Breast epithelium (tissue), 4 donors: Measurements from ENCODE around the gene TRIM66. TPM values are rescaled to one million over a fixed set of nuclear protein-coding genes. Genes with fewer than 3 reads are reported as not detected.

Source experiments
- DNase-seq, 2 donors: peaks; one replicate each; pipeline ENCODE4 v3.0.0-alpha.2; 2019; ENCODE audit warnings: low spot score in 2 of 2
- H3K27ac ChIP-seq, 2 donors: fragments of 200-600 bp; sonication (generic) in 1 of 2; one replicate each; pipeline ENCODE4 v1.5.1; 2016 to 2019; ENCODE audit warnings: mild to moderate bottlenecking in 1 of 2
- H3K27me3 ChIP-seq, 2 donors: fragments of 200-600 bp; sonication (generic) in 1 of 2; one replicate each; pipeline versions ENCODE4 v1.5.1 to v1.6.0; 2017 to 2019; ENCODE audit warnings: control low read depth in 1 of 2, mild to moderate bottlenecking in 1 of 2
- H3K36me3 ChIP-seq: fragments of 200-600 bp; one replicate; pipeline ENCODE4 v1.5.1; 2019
- H3K4me1 ChIP-seq, 2 donors: fragments of 200-600 bp; sonication (generic); one replicate each; pipeline ENCODE4 v1.5.1; 2016 to 2019; ENCODE audit warnings: control low read depth in 1 of 2
- H3K4me3 ChIP-seq, 3 donors: fragments of 200-600 bp; sonication (generic); 1 replicate in 2 of 3; 2 replicates in 1 of 3; pipeline ENCODE4 v1.5.1; 2016 to 2019; ENCODE audit warnings: mild to moderate bottlenecking in 3 of 3, moderate library complexity in 2 of 3
- H3K9me3 ChIP-seq, 2 donors: fragments of 200-600 bp; sonication (generic) in 1 of 2; one replicate each; pipeline ENCODE4 v1.5.1; 2016 to 2019; ENCODE audit warnings: control low read depth in 1 of 2
- CTCF ChIP-seq, 3 donors: fragments of 450-650 bp; IDR thresholded peaks; one replicate each; pipeline ENCODE4 v1.5.1; 2016 to 2017; ENCODE audit warnings: antibody characterized with exemption in 3 of 3, mild to moderate bottlenecking in 3 of 3, moderate library complexity in 3 of 3
- POLR2A ChIP-seq: fragments of 450-650 bp; IDR thresholded peaks from one replicate; pipeline ENCODE4 v1.6.1; 2016; ENCODE audit warnings: antibody characterized with exemption, mild to moderate bottlenecking, moderate library complexity
- POLR2AphosphoS5 ChIP-seq, 3 donors: sonication (generic); formaldehyde crosslinking; IDR thresholded peaks; one replicate each; pipeline ENCODE4 v1.6.1; 2017; ENCODE audit warnings: antibody characterized with exemption in 3 of 3
- intact Hi-C: fragments of 100-400 bp; cut with DNase I; formaldehyde crosslinking; loops from one replicate; pipeline ENCODE4 v1.15.1; 2023; ENCODE audit warnings: low total_unique reads
- total RNA-seq, 3 donors: library from RNA; depleted of rRNA; stranded (reverse); fragments of >200 nt; gene quantifications; one replicate each; pipeline ENCODE4 v1.1.0, GENCODE V29; 2016

TRIM66 gene
- total RNA-seq, 3 donors from 2014 or later: 6.6 to 12.7 (median 11.5) TPM

DNA sequence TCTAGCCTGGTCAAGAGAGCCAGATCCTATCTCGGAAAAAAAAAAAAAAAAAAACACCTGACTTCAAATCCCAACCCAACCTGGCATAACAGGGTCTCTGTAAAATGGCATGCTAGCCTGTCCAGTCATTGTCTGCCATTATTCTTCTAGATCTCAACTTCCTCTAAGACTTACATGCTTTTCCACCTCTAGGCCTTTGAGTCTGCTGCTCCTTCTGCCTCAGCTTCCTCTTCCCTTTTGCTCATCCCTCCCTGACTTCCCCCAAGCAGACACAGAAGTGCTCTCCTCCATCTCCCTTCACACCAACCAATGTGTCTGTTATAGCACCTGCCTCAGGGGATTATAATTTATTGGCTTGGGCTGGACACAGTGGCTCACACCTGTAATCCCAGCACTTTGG is 96.3 kb downstream of the TRIM66 start:
- Histone ChIP-seq H3K27ac (no peak overlapping the region), H3K4me1 (no peaks in the 10 kb centered on the region), H3K27me3 (peaks cover 0 to 3% of the 10 kb centered on the region in 2 donors), H3K9me3 (peaks cover 0 to 7% of the 10 kb centered on the region in 2 donors), H3K4me3 (no peak overlapping the region), H3K36me3 (no peaks in the 10 kb centered on the region)
- TF ChIP-seq POLR2A (no peak), POLR2AphosphoS5 (IDR thresholded peaks at IDR 0.05) (no peak)
- DNase-seq: no peak
- intact Hi-C loops: no loop called here

DNA sequence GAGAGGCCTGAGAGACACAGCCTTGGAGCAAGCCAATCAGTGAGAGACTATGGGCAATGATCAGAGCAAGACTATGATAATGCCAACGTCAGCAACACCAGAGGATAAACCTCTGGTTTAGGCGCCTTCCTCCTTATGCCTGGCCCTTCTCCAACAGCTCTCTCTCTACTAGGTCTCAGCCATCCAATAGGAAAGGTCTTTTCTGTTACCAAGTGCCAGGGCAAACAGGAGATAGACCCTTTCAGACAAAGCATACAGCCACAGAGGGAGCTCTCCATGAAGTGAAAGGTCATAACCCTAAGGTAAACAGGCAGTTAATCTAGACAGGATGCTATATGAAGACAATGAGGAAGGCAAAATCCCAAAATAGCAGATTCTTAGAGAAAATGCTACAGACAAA is 98.0 kb downstream of the TRIM66 start:
- DNase-seq: no peak
- intact Hi-C loops: no loop called here
- Histone ChIP-seq H3K27ac (no peak overlapping the region), H3K9me3 (peaks cover 0 to 7% of the 10 kb centered on the region in 2 donors), H3K4me1 (no peaks in the 10 kb centered on the region), H3K4me3 (no peak overlapping the region), H3K36me3 (no peaks in the 10 kb centered on the region), H3K27me3 (no peaks in the 10 kb centered on the region)
- TF ChIP-seq POLR2A (no peak), CTCF (IDR thresholded peaks at IDR 0.05) (no peak), POLR2AphosphoS5 (IDR thresholded peaks at IDR 0.05) (no peak)

- no peaks in the 10 kb centered on the region for H3K4me1 ChIP-seq
- no peak overlapping the region for H3K27ac ChIP-seq
- no peak for DNase-seq
- H3K27me3 ChIP-seq: no peaks in the 10 kb centered on the region
- no peak overlapping the region for H3K4me3 ChIP-seq
- no peaks in the 10 kb centered on the region for H3K36me3 ChIP-seq
- intact Hi-C loops: no loop called here
- TF ChIP-seq POLR2AphosphoS5 (IDR thresholded peaks at IDR 0.05) (no peak), CTCF (IDR thresholded peaks at IDR 0.05) (no peak), POLR2A (no peak)
- H3K9me3 ChIP-seq: peaks cover 0 to 7% of the 10 kb centered on the region in 2 donors
Measured at GRCh38 chr11:8584082-8584481, 98.4 kb downstream of the TRIM66 start.

- Histone ChIP-seq H3K9me3 (no peaks in the 10 kb centered on the region), H3K27ac (no peak overlapping the region), H3K4me3 (no peak overlapping the region), H3K36me3 (no peaks in the 10 kb centered on the region), H3K27me3 (no peaks in the 10 kb centered on the region), H3K4me1 (no peaks in the 10 kb centered on the region)
- TF ChIP-seq POLR2A (no peak), POLR2AphosphoS5 (IDR thresholded peaks at IDR 0.05) (no peak), CTCF (IDR thresholded peaks at IDR 0.05) (no peak)
- no peak for DNase-seq
- intact Hi-C loops: no loop called here
Measured at GRCh38 chr11:8581300-8581699, 101.2 kb downstream of the TRIM66 start.

- intact Hi-C loops: no loop called here
- DNase-seq: no peak
- H3K9me3 ChIP-seq: no peaks in the 10 kb centered on the region
- H3K4me3 ChIP-seq: no peak overlapping the region
- no peaks in the 10 kb centered on the region for H3K27me3 ChIP-seq
- no peak for TF ChIP-seq POLR2AphosphoS5 (IDR thresholded peaks at IDR 0.05)
- no peak for TF ChIP-seq CTCF (IDR thresholded peaks at IDR 0.05)
- no peak for TF ChIP-seq POLR2A
- H3K27ac ChIP-seq: no peak overlapping the region
- no peaks in the 10 kb centered on the region for H3K36me3 ChIP-seq
- H3K4me1 ChIP-seq: no peaks in the 10 kb centered on the region
Measured at GRCh38 chr11:8577791-8578581, 104.5 kb downstream of the TRIM66 start.
